Astrocyte of the spinal cord (primary cell): ENCODE data around the gene F7.

Experiments
- DNase-seq: peaks from one replicate; pipeline ENCODE4 v3.0.0; 2011; ENCODE audit warnings: low read depth, low spot score
- H3K4me3 ChIP-seq: 2 replicates; pipeline ENCODE4 v1.5.1; 2011; ENCODE audit warnings: low read depth, mild to moderate bottlenecking, low read length, moderate library complexity
- in situ Hi-C: cut with HindIII; loops from 2 replicates; pipeline ENCODE4 v1.10.0; 2017; ENCODE audit warnings: low sequenced_read_pairs
- TF ChIP-seq, protein P1 (sequence below): IDR thresholded peaks from 2 replicates; pipeline ENCODE4 v1.5.1; 2012; ENCODE audit warnings: low read depth, mild to moderate bottlenecking, low read length, inconsistent platforms

F7 gene

DNA sequence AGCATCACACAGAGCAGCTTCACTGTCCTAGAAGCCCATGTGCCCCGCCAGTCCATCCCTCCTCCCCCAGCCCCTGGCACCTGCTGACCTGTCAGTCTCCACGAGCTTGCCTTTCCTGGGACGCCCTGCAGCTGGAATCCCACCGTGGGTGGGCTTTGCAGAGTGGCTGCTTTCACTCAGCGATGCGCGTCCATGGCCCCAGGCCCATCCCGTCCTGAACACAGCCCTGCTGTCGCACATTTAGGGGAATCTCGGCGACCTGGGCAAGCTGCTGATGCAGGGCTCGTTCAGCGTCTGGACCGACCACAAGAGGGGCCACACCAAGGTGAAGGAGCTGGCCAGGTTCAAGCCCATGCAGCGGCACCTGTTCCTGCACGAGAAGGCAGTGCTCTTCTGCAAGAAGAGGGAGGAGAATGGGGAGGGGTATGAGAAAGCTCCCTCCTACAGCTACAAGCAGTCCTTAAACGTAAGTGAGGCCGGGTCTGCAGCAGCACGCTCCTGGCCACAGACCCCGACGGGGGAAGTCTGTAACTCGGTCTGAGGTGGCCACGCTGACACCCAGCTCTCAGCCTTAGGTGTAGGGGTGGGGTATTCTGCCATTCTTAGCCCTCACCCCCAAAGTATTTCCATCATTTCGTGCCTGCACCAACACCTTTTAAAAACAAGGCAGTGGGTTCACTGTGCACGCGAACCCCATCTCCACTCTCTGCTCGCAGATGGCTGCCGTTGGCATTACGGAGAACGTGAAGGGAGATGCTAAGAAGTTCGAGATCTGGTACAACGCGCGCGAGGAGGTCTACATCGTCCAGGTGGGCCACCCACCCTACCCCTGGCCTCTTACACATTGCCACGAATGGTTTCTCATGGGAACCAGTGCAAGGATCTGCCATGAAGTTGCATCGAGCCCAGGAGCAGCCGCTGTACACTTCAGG lies 18.3 kb upstream of the F7 start:
- TF ChIP-seq, protein P1, sequence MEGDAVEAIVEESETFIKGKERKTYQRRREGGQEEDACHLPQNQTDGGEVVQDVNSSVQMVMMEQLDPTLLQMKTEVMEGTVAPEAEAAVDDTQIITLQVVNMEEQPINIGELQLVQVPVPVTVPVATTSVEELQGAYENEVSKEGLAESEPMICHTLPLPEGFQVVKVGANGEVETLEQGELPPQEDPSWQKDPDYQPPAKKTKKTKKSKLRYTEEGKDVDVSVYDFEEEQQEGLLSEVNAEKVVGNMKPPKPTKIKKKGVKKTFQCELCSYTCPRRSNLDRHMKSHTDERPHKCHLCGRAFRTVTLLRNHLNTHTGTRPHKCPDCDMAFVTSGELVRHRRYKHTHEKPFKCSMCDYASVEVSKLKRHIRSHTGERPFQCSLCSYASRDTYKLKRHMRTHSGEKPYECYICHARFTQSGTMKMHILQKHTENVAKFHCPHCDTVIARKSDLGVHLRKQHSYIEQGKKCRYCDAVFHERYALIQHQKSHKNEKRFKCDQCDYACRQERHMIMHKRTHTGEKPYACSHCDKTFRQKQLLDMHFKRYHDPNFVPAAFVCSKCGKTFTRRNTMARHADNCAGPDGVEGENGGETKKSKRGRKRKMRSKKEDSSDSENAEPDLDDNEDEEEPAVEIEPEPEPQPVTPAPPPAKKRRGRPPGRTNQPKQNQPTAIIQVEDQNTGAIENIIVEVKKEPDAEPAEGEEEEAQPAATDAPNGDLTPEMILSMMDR: no peak
- in situ Hi-C loops: no loop called here
- no peak for DNase-seq
- H3K4me3 ChIP-seq: no peak overlapping the region

GRCh38 chr13:113087923-113088690 lies 17.5 kb upstream of the F7 start:
- H3K4me3 ChIP-seq: no peak overlapping the region
- TF ChIP-seq, protein P1: no peak
- DNase-seq: no peak
- in situ Hi-C loops: no loop called here

DNA sequence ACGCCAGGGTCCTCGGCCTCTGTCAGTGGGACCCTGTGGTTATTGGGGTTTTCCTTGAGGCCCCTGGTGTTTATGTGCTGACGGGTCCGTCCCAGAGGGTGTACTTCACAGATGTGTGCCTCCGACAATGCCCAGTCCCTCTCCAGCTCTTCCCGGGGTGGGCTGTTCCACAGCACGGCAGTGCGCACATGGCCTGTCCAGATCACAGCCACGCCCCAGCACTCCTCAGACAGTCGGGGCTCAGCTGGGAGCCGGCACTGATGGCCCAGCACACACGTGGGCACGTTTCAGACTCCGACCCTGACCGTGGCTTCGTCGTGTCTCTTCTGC lies 16.9 kb upstream of the F7 start:
- no peak overlapping the region for H3K4me3 ChIP-seq
- in situ Hi-C loops: no loop called here
- DNase-seq: no peak
- TF ChIP-seq, protein P1: no peak

GRCh38 chr13:113089693-113090414 lies 15.7 kb upstream of the F7 start:
- DNase-seq: no peak
- in situ Hi-C loops: no loop called here
- no peak overlapping the region for H3K4me3 ChIP-seq
- TF ChIP-seq, protein P1: no peak

DNA sequence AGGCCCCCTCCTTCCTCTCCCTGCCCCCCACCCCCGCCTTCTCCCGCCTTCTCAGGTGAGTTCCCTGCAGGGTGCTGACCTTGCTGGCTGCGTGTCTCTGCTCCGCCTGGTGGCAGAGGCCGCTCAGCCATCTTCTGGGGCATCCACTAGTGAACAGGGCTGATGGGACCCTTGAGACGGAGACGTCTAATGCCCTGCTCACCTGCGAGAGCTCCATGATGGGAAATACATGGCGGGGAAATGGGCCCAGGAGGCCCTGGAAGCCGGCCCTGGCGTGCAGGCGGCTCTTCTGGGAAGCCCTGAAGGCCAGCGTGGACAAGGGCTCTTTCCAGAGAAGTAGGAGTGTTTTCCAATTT lies 15.2 kb upstream of the F7 start:
- no peak overlapping the region for H3K4me3 ChIP-seq
- in situ Hi-C loops: no loop called here
- TF ChIP-seq, protein P1: no peak
- no peak for DNase-seq

DNA sequence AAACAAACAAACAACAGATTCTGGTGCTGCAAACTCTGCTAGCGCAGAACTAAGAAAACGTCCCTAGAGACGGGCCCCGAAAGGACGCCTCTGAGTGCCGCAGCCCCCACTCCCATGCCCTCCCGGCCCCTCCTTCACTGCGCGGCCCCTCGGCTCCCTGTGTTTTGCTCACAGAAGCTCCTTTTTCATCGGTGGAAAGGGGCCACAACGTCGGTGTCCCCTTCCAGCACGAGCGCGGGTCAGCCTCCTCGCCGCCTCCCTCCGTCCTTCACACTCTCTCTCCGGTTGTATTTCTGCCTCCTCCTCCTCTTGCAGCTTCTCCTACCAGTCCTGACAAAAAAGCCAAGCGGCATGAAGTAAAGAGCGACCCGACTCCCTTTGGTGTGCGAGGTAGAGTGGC lies 14.8 kb upstream of the F7 start:
- no peak for DNase-seq
- H3K4me3 ChIP-seq: no peak overlapping the region
- in situ Hi-C loops: no loop called here
- TF ChIP-seq, protein P1: no peak
